ENCODE data around the gene STX17.
"Not testable (repeated sequence)": the region's sequence is repeated elsewhere in the genome, so short reads cannot be mapped to it uniquely, and the experiment has no call there.

The STX17 gene

DNA sequence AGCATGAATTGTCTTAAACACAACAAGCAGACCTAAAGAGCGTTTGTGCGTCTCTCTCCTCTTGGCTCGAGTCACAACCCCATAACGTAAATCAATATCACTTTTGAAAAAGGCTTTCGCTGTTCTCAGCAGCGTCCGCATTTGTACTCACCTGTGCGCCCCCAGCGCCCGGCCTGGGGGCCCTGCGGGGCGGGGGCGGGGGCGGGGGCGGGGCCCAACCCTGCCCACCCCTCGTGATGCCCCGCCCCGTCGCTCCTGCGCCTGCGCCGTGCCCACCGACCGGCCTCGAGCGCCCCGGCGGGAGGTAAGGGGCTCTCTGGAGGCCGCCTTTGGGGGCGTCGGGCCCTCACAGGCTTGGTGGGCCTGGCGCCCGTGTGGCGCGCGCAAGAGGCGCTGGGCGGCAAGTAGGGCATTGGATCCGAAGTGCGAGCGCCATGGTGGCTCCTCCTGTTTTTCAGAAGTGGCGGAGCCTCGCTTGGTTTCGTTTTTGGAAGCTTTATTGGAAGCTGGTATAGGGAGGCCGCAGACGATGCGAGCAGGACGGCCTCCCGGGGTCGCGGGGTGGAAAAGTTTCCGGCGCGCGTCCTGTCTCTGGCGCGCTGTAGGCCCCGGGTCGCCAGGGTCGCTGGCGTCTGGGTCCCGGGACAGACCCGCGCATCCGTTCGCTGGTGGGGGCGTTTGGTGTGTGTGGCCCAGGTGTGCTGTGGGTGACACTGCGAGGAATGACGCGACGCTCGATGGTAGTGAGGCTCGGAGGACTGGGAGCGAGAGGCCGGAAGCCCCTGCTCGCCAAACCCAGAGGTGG lies at the start of gene STX17:
Gene STX17, plus strand, starts transcription at position 252 of the 805 bp plus-strand sequence. CDS start 8,586 bp downstream, outside the sequence.
- peak; percentile 63 to 79 (median 68) for DNase-seq (ENCODE audit: low read depth in 2 of 3, low spot score in 2 of 3)

DNA sequence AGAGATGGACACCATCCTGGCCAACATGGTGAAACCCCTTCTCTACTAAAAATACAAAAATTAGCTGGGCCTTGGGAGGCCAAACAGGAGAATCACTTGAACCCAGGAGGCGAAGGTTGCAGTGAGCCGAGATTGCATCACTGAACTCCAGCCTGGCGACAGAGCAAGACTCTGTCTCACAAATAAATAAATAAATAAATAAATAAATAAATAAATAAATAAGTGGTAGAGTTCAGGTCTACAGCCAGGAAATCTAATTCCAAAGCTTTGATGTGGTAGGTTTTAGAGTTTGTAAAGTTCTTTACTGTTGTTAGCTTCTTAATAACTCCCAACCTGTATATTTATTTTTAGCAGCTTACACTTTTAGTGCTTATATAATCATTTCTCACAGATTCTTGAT lies 48.9 kb upstream of the STX17 start:
- DNase-seq (ENCODE audit: low read depth in 2 of 3, low spot score in 2 of 3) = not testable (repeated sequence)

DNA sequence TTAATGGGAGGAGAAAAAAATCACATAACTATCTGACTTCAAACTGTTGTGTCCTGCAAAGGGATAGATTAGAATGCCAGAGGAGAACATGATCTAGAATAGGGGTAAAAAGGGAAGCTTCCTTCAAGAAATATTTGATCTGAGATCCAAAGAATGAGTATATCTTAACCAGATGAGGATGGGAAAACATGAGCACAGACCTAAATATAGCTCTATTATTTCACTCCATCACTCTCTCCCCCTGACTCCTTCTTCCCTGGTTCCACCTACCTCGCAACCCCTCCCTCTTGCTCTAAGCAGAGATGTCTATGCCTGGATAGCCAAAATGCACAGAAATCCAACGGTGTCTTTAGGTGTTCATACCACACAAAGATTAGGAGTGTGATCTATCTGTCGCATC lies 48.4 kb upstream of the STX17 start:
- DNase-seq (ENCODE audit: low read depth in 2 of 3, low spot score in 2 of 3) = no peak

DNA sequence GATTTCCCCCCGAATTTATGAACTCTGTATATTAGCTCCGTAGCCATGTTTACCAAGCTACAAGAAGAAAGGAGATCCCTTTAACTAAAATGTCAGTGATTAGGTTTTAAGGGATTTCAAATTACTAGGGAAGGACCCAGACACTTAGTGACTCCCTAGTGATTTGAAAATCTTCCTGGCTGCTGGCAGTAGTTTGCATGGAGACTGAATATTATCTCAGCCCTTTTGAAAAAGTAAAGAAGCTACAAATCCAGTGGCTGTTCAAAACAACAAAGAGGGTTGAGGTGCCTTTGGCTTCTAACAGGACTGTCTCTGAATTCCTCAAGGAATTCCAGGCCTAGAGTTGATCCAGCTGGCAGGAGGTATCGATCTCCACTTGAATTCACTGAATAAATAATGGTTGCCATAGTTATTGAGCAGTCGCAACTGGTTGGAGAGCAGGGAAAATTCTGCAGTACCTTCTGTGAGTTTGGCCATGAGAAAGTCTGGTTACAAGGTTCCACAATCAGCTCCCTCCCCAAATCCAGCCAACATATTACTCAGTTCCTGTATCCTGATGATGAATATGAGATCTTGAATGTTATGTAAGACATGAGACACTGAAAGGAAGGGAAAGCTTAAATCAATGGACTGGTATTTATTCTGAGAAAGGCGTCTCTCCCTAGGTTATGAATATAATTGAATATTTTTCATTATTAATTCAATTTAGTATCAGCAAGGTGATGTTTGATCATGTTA lies 47.0 kb upstream of the STX17 start:
- no peak for DNase-seq (ENCODE audit: low read depth in 2 of 3, low spot score in 2 of 3)

DNA sequence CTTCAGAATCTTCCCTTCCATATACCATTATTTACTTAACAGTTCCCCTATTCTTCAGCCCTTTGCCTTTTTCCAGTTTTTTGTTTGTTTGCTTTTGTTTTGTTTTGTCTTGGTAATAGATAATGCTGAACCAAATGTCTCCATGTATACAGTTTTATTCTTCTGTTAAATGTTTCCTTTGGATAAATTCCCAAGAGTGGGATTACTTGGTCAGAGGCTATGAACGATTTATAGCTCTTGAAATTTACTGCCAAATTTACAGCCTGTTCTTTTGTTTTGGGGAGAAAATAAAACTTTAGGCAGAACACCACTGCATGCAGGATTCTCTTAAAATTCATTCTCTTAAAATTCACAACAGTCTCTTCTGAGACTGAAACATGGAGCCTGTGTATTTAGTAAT lies 46.2 kb upstream of the STX17 start:
- DNase-seq (ENCODE audit: low read depth in 2 of 3, low spot score in 2 of 3) = no peak

DNA sequence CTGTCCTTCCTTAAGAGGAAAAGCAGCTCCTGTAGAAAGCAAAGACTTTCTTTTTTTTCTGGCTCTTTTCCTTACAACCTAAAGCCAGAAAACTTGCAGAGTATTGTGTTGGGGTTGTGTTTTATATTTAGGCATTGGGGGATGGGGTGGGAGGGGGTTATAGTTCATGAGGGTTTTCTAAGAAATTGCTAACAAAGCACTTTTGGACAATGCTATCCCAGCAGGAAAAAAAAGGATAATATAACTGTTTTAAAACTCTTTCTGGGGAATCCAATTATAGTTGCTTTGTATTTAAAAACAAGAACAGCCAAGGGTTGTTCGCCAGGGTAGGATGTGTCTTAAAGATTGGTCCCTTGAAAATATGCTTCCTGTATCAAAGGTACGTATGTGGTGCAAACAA lies 42.5 kb upstream of the STX17 start:
- DNase-seq (ENCODE audit: low read depth in 2 of 3, low spot score in 2 of 3) = no peak

DNA sequence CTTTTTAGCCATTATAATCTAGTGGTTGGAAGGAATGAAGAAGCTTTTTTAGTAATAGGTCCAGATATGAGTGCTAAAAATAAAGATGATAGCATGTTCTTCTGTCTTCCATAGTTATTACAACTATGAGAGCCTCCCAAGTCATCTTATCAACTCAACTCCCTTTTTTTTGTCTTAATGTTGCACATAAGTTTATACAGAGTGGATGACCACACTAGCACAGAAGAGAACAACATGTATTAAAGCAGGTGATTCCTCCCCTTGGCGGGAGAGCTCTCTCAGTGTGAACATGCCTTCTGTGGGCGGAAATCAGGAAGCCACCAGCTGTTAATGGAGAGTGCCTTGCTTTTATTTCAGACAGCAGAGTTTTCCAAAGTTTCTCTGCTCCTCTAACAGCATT lies 40.1 kb upstream of the STX17 start:
- no peak for DNase-seq (ENCODE audit: low read depth in 2 of 3, low spot score in 2 of 3)

DNA sequence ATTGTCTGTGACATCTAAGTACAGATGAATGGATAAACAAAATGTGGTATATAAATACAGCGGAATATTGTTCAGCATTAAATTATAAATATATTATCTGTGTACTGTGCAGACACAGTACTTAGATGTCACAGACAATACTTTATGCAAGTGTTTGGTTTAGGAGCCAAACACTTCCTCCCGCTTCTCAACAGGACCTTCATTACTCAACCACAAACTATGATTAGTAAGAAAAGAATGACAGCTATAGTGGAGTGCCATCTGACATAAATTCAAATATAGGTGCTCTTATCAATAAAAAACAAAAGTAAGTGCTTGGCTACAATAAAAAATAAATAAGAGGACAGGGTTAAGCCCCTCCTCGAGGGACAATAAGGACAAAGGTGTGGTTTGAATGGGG lies 38.9 kb upstream of the STX17 start:
- DNase-seq (ENCODE audit: low read depth in 2 of 3, low spot score in 2 of 3) = no peak

DNA sequence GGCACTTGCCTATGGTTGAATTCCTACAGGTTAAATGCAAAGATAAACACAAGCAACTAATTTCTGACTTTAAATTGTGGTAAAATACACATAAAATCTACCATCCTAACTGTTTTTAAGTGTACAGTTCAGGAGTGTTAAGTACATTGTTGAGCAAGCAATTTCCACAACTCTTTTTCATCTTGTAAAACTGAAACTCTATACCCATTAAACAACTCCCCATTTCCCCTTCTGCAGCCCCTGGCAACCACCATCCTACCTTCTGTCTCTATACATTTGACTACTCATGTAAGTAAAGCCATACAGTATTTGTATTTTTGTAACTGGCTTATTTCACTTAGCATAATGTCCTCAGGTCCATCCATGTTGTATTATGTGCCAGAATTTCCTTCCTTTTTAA lies 38.5 kb upstream of the STX17 start:
- no peak for DNase-seq (ENCODE audit: low read depth in 2 of 3, low spot score in 2 of 3)

DNA sequence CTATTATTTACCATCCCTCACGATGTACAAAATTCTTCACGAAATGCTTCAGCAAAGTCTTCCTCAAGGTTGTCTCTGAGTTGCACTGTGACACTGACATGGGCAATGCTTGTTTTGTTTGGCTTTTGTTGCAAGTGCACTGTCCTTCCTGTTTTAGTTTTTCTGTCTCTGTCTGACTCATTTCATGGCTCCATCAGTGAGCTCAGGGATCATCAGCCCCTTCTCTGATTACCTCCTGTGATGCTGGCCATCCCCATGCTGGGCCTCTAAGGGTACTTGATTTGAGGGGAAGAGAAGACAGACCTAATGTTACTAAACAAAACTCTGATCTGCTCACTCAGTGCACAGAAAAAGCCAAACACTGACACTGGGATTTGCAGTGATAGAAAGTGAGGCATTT lies 37.6 kb upstream of the STX17 start:
- DNase-seq (ENCODE audit: low read depth in 2 of 3, low spot score in 2 of 3) = no peak

DNA sequence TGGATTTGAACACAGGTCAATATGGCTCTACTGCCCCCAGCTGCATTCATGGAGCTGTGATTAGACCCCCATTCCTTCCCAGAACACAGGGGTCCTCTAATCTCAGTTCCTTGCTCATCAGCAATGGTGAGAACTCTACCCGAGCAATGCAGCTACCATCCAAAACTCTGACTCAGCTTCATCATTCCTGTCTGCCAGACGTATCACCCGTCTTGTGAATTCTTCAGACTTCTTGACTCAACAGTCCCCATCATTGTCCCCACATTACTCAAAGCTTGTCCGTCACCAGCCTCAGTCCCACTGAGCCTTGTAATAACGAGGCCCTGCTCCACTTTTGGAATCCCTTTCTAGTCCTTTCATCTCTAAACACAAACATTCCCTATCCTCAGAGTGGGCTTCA lies 36.3 kb upstream of the STX17 start:
- no peak for DNase-seq (ENCODE audit: low read depth in 2 of 3, low spot score in 2 of 3)

DNA sequence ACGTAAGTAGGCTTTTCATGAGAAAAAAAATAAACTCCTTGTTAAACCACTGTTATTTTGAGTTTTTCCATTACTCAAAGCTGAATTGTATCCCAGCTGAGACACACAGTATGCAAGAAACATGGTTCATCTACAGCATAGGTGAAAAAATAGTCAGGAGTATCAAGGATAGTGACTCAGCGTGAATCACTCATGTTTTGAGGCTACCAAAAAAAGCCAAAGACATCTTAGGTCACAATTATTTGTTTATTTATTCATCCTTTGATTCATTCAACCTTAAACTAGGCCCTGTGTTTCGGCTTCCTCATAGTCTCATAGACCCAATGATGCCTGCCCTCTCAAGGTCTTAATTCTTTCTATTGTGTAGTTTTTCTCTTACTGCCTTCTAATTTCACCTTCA lies 32.9 kb upstream of the STX17 start:
- DNase-seq (ENCODE audit: low read depth in 2 of 3, low spot score in 2 of 3) = no peak

DNA sequence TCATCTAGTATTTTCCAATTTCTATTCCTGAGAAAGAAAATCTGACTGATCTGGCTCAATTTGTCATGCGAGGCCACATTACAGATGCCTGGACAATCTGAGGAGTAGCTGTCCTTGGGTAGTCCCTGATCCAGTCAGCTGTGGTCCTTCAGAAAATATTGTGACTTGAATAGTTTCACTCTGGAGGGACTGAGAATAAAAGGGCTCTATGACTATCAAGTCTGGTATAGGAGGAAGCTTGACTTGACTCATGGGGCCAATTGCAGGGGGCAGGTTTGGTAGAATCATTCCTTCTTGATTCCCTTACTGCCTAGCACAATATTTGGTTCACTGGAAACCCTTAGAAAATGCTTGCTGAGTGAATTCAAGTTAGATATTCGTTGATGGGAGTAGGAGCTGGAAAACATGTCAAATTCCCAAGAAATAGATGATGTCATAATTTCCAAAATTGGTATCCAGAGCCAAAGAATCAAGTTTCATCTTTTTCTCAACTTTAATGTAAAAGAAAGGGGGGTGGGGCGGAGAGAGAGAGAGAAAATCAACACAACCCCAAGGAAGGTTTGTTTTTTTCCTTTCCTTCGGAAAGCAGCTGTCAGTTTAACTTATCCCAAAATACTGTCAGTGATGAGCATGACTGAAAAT lies 32.4 kb upstream of the STX17 start:
- DNase-seq (ENCODE audit: low read depth in 2 of 3, low spot score in 2 of 3) = no peak

DNA sequence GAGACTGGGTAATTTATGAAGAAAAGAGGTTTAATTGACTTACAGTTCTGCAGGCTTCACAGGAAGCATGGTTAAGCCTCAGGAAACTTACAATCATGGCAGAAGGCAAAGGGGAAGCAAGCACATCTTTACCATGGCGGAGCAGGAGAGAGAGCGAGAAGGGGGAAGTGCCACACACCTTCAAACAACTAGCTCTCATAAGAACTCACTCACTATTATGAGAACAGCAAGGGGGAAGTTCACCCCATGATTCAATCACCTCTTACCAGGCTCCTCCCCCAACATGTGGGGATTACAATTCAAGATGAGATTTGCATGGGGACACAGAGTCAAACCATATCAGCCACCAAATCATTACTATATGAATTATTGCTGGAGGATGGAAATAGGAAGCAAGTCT lies 30.3 kb upstream of the STX17 start:
- no peak for DNase-seq (ENCODE audit: low read depth in 2 of 3, low spot score in 2 of 3)

DNA sequence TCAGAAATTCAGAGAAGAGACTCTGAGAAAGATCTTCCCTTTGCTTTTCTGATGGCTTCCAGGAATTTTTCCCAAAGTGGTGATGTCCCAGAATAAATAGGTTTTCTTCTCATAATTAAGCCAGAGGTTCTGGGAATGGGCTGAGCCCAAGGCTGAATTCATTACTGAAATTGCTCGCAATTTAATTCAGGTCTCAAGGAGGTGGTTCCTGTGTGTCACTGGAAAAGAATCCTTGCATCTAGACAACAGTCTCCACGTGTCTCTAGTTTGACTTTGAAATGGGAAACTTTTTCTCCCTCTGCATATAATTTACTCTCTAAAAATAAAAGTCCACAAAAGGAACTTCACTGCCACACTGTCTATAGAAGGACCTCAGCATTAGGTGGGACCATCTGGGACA lies 27.8 kb upstream of the STX17 start:
- DNase-seq (ENCODE audit: low read depth in 2 of 3, low spot score in 2 of 3) = no peak

DNA sequence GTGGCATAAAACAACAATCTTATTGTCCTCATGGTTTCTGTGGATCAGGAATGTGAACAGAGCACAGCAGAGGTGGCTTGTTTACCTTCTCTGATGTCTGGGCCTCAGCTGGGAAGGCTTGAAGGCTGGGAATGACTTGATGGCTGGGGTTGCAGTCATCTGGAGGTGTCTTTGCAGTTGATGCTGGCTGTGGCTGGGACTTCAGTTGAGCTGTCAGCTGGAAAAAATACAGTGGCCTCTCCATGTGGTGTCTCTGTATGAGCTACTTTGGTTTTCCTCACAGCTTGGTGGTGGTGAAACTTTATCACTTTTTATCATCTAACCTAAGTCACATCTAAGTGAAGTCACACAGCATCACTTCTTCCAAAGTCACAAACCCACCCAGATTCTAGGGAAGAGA lies 24.7 kb upstream of the STX17 start:
- no peak for DNase-seq (ENCODE audit: low read depth in 2 of 3, low spot score in 2 of 3)

DNA sequence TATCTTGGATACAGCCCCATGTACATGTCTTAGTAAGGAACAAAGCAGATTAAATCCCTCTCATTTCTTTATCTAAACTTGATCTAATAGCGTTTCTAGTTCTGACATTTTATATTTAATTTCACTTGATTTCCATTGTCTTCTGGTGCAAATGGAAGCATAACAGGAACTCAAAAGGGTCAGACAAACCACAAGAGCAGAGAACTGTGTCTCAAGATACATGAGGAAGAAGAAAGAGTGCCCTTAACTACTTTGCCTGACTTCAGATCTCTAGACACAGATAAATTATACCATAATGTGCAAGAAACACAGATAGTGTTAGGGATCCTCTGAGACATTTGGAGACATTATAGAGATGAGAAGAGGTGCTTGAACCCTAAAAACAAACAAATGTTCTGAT lies 20.7 kb upstream of the STX17 start:
- DNase-seq (ENCODE audit: low read depth in 2 of 3, low spot score in 2 of 3) = no peak

DNA sequence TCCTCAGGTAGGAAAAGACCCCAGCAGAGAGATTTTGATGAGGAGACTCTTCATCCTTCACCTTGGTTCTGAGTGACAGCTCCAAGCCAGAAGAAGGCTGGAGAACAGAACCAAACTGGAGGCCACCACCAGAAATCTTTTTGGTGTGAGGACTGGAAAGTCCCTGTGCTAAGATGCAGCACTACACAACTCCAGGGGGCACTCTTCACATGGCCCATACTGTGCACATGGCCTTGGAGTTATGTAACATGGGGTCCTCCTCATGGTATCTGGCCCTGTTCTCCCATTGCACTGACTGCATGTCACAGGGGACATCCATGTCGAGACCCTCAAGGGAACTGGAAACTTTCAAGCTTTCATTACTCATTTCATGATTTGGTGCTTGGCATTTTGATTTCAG lies 17.3 kb upstream of the STX17 start:
- DNase-seq (ENCODE audit: low read depth in 2 of 3, low spot score in 2 of 3) = no peak

DNA sequence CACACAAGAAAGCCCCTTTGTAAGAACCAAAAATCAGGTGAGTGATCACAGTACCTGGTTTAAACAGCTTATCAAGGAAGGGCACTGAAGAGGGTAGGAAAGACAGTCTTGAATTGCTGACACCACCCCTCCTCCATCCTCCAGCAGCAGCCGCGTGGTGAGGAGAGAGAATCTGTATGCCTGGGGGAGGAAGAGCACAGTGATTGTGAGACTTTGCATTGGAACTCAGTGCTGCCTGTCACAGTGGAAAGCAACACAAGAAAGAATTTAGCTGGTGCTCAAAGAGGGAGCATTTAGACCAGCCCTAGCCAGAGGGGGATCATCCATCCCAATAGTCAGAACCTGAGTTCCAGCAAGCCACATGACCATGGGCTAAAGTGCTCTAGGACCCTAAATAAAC lies 11.6 kb upstream of the STX17 start:
- no peak for DNase-seq (ENCODE audit: low read depth in 2 of 3, low spot score in 2 of 3)

DNA sequence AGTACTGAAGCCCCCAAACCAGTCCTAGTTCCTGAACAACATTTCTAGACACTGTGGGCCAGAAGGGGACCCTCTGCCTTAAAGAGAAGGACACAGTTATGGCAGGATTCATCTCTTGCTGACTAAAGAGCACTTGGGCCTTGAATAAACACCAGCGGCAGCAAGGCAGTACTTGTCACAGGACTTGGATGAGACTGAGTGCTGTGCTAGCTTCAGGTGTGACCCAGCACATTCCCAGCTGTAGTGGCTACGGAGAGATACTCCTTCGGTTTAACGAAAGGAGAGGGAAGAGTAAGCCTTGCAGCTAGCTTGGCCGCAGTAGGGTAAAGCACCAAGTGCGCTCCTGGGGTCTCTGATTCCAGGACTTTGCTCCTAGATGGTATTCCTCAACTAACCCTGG lies 10.9 kb upstream of the STX17 start:
- DNase-seq (ENCODE audit: low read depth in 2 of 3, low spot score in 2 of 3) = no peak

DNA sequence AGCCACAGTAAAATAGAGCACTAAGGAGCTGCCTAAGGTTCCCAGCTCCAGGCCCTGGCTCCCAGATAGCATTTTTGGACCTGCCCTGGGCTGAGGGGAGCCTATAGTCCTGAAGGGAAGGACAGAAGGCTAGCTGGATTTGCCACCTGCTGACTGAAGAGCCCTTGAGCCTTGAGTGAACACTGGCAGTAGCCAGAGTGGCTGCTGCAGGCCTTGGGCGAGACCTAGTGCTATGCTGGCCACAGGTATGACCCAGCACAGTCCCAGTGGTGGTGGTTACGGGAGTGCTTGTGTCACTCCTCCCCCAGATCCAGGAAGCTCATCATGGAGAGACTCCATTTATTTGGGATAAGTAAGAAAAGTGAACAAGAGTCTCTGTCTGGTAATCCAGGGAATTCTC lies 10.3 kb upstream of the STX17 start:
- no peak for DNase-seq (ENCODE audit: low read depth in 2 of 3, low spot score in 2 of 3)

DNA sequence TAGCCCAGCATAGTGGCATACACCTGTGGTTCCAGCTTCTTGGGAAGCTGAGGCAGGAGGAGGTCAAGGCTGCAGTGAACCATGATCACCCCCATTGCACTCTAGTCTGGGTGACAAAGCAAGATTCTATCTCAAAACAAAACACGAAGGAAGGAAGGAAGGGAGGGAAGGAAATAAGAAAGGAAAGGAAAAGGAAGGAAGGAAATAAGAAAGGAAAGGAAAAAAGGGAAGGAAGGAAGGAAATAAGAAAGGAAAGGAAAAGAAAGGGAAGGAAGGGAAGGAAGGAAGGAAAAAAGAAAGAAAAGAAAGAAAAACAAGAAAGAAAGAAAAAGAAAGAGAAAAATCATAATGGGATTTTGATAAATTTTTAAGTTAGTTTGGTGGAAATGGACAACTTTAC lies 3.1 kb upstream of the STX17 start:
- no peak for DNase-seq (ENCODE audit: low read depth in 2 of 3, low spot score in 2 of 3)
